ENCODE results near the gene IL15RA.

DNA sequence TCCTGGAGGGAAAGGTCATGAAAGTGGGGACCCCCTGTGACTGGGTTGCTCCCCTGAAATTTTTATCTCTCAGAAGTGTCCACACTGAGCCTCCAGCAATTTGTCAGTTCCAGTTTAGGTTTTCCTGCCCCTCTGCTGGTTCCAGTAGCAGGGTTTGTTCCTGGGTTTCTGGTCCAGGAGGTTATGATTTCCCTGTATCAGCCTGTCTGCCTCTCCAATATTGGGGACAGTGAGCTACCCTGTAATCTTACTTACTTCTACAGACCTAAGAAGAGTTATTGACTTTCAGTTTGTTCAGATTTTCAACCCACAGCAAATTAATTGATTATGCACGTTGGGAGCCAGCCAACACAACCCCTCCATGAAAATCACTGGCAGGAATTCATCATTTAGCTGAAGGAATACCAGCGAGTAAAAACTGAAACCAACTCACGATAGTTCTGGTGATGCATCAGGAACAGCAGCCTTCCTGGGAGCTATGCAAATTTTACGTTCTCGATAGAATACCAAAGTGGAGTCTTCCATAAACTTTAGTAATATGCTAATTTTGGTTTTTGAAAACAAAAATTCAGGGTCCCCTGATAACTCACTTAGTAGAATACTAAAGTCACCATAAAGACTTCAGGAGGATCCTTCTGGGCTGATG, 31.3 kb upstream of the IL15RA start:
- TF ChIP-seq CTCF (IDR thresholded peaks at IDR 0.05) (no peak), CBFB (CRISPR knock-in tag; IDR thresholded peaks at IDR 0.05; ENCODE audit: low read depth) (no peak), MLX (CRISPR knock-in tag; IDR thresholded peaks at IDR 0.05) (no peak), MXD4 (CRISPR knock-in tag; IDR thresholded peaks at IDR 0.05; ENCODE audit: borderline replicate concordance) (no peak), FOXP1 (CRISPR knock-in tag; IDR thresholded peaks at IDR 0.05; ENCODE audit: borderline replicate concordance) (no peak), CREB1 (CRISPR knock-in tag; IDR thresholded peaks at IDR 0.05) (no peak), ZNF416 (CRISPR knock-in tag; IDR thresholded peaks at IDR 0.05) (no peak), FOXK1 (CRISPR knock-in tag; IDR thresholded peaks at IDR 0.05) (no peak), TEAD4 (CRISPR knock-in tag; IDR thresholded peaks at IDR 0.05) (no peak), NFYB (CRISPR knock-in tag; conservative IDR thresholded peaks at IDR 0.05; ENCODE audit: low read depth) (no peak), MAX (CRISPR knock-in tag; IDR thresholded peaks at IDR 0.05) (no peak), NFE2L1 (CRISPR knock-in tag; IDR thresholded peaks at IDR 0.05) (no peak), NR2C2 (CRISPR knock-in tag; IDR thresholded peaks at IDR 0.05) (no peak)

All from WTC11 (cell line).